COLO829 (cell line): ENCODE data around the gene PTER.

Experiments used
- DNase-seq: peaks from one replicate; pipeline ENCODE4 v3.0.0; 2012; ENCODE audit warnings: low spot score

The PTER gene

DNA sequence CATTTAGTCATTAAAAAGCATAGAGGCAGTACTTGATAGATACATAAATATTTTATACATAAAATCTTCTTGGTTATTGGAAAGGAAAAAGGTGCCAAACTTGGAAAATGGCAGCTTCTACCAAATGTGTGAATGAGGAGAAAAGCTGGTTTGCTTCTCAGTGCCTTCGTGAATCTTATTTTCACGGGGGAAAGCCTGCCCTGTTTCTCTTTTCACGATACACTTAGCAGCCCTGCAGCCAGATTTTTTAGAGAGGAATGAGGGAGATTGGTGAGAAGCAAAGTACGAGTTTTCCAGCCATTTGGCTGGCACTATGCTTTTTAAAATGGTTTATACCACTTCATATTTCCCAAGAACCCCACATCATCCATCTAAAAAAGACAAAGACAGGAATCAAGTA is 107.8 kb downstream of the PTER start:
- DNase-seq, result no peak

- DNase-seq, result peak; percentile 56
Measured at GRCh38 chr10:16545116-16545736, 108.4 kb downstream of the PTER start.

- no peak for DNase-seq
Measured at GRCh38 chr10:16547973-16548372, 111.2 kb downstream of the PTER start.

DNA sequence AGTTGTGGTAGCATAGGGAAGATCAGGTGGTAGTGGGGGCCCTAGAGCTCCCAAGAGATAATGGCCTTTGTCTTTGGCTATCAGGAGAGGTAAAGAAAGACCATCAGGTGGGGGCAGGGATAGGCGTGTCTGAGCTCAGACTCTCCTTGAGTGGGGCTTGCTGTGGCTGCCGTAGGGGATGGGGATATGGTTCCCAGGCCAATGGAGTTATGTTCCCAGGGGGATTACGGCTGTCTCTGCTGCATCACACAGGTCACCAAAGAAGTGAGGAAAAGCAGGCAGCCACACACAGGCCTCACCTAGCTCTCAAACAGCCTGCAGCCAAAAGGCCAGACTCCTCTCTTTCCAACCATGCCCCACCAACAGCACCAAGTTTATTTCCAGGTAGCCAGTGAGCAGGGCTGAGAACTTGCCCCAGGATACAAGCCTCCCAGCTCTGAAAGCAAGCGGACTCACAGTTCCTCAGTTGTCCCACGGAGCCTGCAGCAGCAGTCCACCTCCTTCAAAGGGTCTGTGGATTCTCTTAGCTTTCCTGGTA is 122.5 kb downstream of the PTER start:
- DNase-seq, result no peak

DNA sequence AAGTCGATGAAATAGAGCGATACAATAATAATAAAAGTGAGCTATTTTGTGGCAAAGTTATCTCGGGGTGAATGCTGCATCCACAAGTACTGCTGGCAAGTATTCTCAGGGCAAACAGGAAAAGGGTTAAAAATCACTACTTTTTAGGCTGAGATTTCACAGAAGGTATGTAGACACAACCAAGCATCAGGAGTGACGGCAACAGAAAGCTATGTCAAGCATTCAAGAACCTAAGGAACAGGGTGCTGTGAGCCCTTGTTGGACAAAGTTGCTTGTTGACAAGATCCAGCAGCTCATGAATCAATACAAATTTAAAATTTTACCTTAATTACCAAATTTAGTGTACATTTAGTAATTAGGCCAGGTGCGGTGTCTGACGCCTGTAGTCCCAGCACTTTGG is 126.1 kb downstream of the PTER start:
- DNase-seq, result no peak
